GM19463 (cell line): ENCODE measurements around the gene AKAP9.
"Not testable (repeated sequence)": the region's sequence is repeated elsewhere in the genome, so short reads cannot be mapped to it uniquely, and the experiment has no call there.

Experiments used
- ATAC-seq: cut with Tn5 transposase; IDR thresholded peaks from one replicate; pipeline ENCODE4 v1.9.1; 2021; ENCODE audit warnings: mild to moderate bottlenecking, moderate library complexity; ENCODE audit not compliant: unreplicated experiment

Gene AKAP9

GRCh38 chr7:91940572-91941341 is at the start of gene AKAP9:
Gene AKAP9 (plus strand): TSS chr7:91940862. CDS start chr7:91941100, 238 bp downstream.
- peak; percentile 95 for ATAC-seq

GRCh38 chr7:91892099-91892705 is 48.5 kb upstream of the AKAP9 start:
- ATAC-seq, result no peak

- no peak for ATAC-seq
Measured at GRCh38 chr7:91892821-91893340, 47.8 kb upstream of the AKAP9 start.

- not testable (repeated sequence) for ATAC-seq
Measured at GRCh38 chr7:91893699-91894098, 47.0 kb upstream of the AKAP9 start.

- no peak for ATAC-seq
Measured at GRCh38 chr7:91894781-91895480, 45.7 kb upstream of the AKAP9 start.

- no peak for ATAC-seq
Measured at GRCh38 chr7:91898240-91898992, 42.2 kb upstream of the AKAP9 start.

- ATAC-seq, result no peak
Measured at GRCh38 chr7:91899563-91899962, 41.1 kb upstream of the AKAP9 start.

GRCh38 chr7:91910171-91910570 is 30.5 kb upstream of the AKAP9 start:
- ATAC-seq, result no peak

- ATAC-seq, result no peak
Measured at GRCh38 chr7:91911121-91911520, 29.5 kb upstream of the AKAP9 start.

- no peak for ATAC-seq
Measured at GRCh38 chr7:91912494-91912893, 28.2 kb upstream of the AKAP9 start.

GRCh38 chr7:91913612-91914011 is 27.1 kb upstream of the AKAP9 start:
- no peak for ATAC-seq

- no peak for ATAC-seq
Measured at GRCh38 chr7:91915401-91916050, 25.1 kb upstream of the AKAP9 start.

GRCh38 chr7:91916051-91916440 is 24.6 kb upstream of the AKAP9 start:
- ATAC-seq, result no peak

- ATAC-seq, result no peak
Measured at GRCh38 chr7:91918356-91918755, 22.3 kb upstream of the AKAP9 start.

- no peak for ATAC-seq
Measured at GRCh38 chr7:91922857-91923256, 17.8 kb upstream of the AKAP9 start.

- no peak for ATAC-seq
Measured at GRCh38 chr7:91927912-91928311, 12.8 kb upstream of the AKAP9 start.

- peak; percentile 65 for ATAC-seq
Measured at GRCh38 chr7:91929463-91929862, 11.2 kb upstream of the AKAP9 start.

GRCh38 chr7:91940171-91940570 is 491 bp upstream of the AKAP9 start:
- ATAC-seq, result peak; percentile 10

- peak; percentile 23 for ATAC-seq
Measured at GRCh38 chr7:91941450-91941849, 788 bp downstream of the AKAP9 start.

- ATAC-seq, result no peak
Measured at GRCh38 chr7:91942312-91942711, 1.6 kb downstream of the AKAP9 start.
